Prostate gland (tissue), 2 donors: ENCODE results near the gene CREB3. TPM values are rescaled to one million over a fixed set of nuclear protein-coding genes. Genes with fewer than 3 reads are reported as not detected.
A peak's percentile ranks its signal among the peaks of the same experiment; 100 is the strongest.

Experiments
- DNase-seq: peaks from one replicate; pipeline ENCODE4 v3.0.0-alpha.2; 2019; ENCODE audit warnings: low spot score
- H3K27ac ChIP-seq, 2 donors: fragments of 200-600 bp; sonication (generic); 2 replicates each; pipeline ENCODE4 v1.5.1; 2017 to 2019
- H3K27me3 ChIP-seq: fragments of 200-600 bp; sonication (generic); replicated peaks from 2 replicates; pipeline ENCODE4 v1.5.1; 2019; ENCODE audit not compliant: insufficient read depth
- H3K36me3 ChIP-seq, 2 donors: fragments of 200-600 bp; sonication (generic); 1 replicate in 1 of 2; 2 replicates in 1 of 2; pipeline versions ENCODE4 v1.5.1 to v1.8.1; 2017 to 2019
- H3K4me1 ChIP-seq: fragments of 200-600 bp; sonication (generic); replicated peaks from 2 replicates; pipeline ENCODE4 v1.5.1; 2019
- H3K4me3 ChIP-seq, 2 donors: fragments of 200-600 bp; sonication (generic); 2 replicates each; pipeline ENCODE4 v1.5.1; 2017 to 2019
- H3K9me3 ChIP-seq: fragments of 200-600 bp; sonication (generic); 2 replicates; pipeline ENCODE4 v1.5.1; 2017
- CTCF ChIP-seq, 4 experiments: fragments of 200-600 bp in 2 of 4; fragments of 450-650 bp in 2 of 4; sonication (generic) in 2 of 4; IDR thresholded peaks; 1 replicate in 3 of 4; 2 replicates in 1 of 4; pipeline ENCODE4 v1.5.1; 2016 to 2019; ENCODE audit warnings: antibody characterized with exemption in 4 of 4, mild to moderate bottlenecking in 2 of 4, moderate library complexity in 2 of 4
- POLR2A ChIP-seq: fragments of 450-650 bp; IDR thresholded peaks from one replicate; pipeline ENCODE4 v1.6.1; 2016; ENCODE audit warnings: antibody characterized with exemption, mild to moderate bottlenecking
- POLR2AphosphoS5 ChIP-seq: sonication (generic); formaldehyde crosslinking; IDR thresholded peaks from one replicate; pipeline ENCODE4 v1.6.1; 2017; ENCODE audit warnings: antibody characterized with exemption
- WGBS: methylation state at CpG from one replicate; pipeline ENCODE4 v1.1.5; 2018; 5-methylcytosine and 5-hydroxymethylcytosine counted together
- intact Hi-C: fragments of 100-400 bp; cut with DNase I; formaldehyde crosslinking; loops from one replicate; pipeline ENCODE4 v1.14.2; 2022
- total RNA-seq, 2 donors: library from RNA; depleted of rRNA; stranded (reverse); fragments of >200 nt; gene quantifications; one replicate each; pipeline ENCODE4 v1.1.0, GENCODE V29; 2016

CREB3 gene
- total RNA-seq, 2 donors from 2014 or later = 60.9 to 120 TPM

DNA sequence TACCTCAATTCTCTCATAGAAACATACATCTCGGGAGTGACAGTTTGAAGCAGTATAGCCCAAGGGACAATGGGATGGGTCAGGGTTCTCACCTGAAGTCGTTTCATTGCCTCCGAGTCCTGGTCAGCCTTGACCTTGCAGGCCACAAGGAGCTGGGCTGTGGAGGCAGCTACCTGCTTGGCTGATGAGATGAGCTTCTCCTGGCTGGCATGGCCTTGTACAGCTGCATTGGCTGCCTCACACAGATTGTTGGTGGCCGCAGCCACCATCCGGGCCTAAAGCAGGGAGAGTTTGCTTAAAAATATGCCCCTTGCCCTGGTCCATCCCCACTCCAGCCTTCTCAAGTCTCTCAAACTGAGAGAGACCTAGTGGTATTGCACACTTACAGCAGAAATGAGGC is 34.2 kb upstream of the CREB3 start:
- Histone ChIP-seq H3K27me3 (no peaks in the 10 kb centered on the region), H3K36me3 (peaks cover 29 to 37% of the 10 kb centered on the region in 2 donors), H3K27ac (peak overlapping the region in 1 of 2 donors; percentile 42), H3K9me3 (no peaks in the 10 kb centered on the region), H3K4me3 (no peak overlapping the region), H3K4me1 (no peaks in the 10 kb centered on the region)
- DNase-seq = no peak
- intact Hi-C loops = loop anchor here (5.0 to 10.0 kb wide), 2 partner anchors 36 to 93 kb away; partner anchors contain the start of gene TESK1
- WGBS = 94% methylated on average over 5 of the region's 5 CpGs
- TF ChIP-seq POLR2A = no peak
- TF ChIP-seq CTCF (IDR thresholded peaks at IDR 0.05) = no peak
- no peak for TF ChIP-seq POLR2AphosphoS5

DNA sequence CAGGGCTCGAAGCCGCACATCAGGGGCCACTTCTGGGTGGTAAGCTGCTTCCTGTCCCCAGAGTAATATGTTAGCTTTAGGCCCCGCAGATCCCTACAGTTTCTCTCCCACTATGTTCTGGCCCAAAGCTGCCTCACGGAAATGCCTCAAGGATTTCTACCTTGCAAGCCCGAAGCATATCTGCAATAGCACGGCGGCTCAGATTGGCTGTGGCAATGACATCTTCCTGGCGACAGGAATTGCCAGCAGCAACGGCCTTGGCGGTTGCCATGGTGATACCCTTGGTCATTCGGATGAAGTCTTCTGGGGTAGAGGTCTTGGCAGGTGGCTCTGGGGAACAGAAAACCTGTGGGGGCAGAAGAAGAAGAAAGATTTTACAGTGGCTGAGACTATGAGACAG is 32.4 kb upstream of the CREB3 start:
- DNase-seq = no peak
- 84% methylated on average over 11 of the region's 11 CpGs for WGBS
- Histone ChIP-seq H3K4me3 (no peak overlapping the region), H3K9me3 (no peaks in the 10 kb centered on the region), H3K36me3 (peaks cover 47 to 55% of the 10 kb centered on the region in 2 donors), H3K27ac (no peak overlapping the region), H3K4me1 (no peaks in the 10 kb centered on the region), H3K27me3 (no peaks in the 10 kb centered on the region)
- TF ChIP-seq CTCF (IDR thresholded peaks at IDR 0.05) = no peak
- intact Hi-C loops = no loop called here

- no peak for DNase-seq
- Histone ChIP-seq H3K36me3 (peaks cover 55 to 64% of the 10 kb centered on the region in 2 donors), H3K27ac (no peak overlapping the region), H3K4me3 (no peak overlapping the region), H3K4me1 (no peaks in the 10 kb centered on the region), H3K9me3 (no peaks in the 10 kb centered on the region), H3K27me3 (no peaks in the 10 kb centered on the region)
- intact Hi-C loops = no loop called here
- no peak for TF ChIP-seq CTCF (IDR thresholded peaks at IDR 0.05)
- TF ChIP-seq POLR2A = no peak
- no peak for TF ChIP-seq POLR2AphosphoS5
Measured at GRCh38 chr9:35700942-35701341, 31.5 kb upstream of the CREB3 start.

DNA sequence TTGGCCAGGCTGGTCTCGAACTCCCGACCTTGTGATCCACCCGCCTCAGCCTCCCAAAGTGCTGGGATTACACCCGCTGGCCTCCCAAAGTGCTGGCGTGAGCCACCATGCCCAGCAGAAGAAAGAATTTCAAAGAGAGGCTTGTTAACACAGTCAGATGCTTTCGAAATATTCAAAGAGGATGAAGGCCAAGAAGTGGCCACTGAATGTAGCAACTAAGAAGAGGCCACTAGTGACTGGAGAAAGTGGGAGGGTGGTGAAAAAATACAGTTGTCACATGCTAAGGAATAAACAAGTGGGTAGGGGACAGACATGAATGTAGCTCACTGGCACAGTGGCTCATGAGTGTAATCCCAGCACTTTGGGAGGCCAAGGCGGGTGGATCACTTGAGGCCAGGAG is 29.8 kb upstream of the CREB3 start:
- 98% methylated on average over 7 of the region's 7 CpGs for WGBS
- H3K27ac ChIP-seq = no peak overlapping the region
- no peaks in the 10 kb centered on the region for H3K9me3 ChIP-seq
- TF ChIP-seq CTCF (IDR thresholded peaks at IDR 0.05) (no peak), POLR2A (no peak), POLR2AphosphoS5 (no peak)
- H3K4me3 ChIP-seq = no peak overlapping the region
- H3K36me3 ChIP-seq = peaks cover 72 to 80% of the 10 kb centered on the region in 2 donors
- no peaks in the 10 kb centered on the region for H3K27me3 ChIP-seq
- intact Hi-C loops = no loop called here
- DNase-seq = no peak
- H3K4me1 ChIP-seq = no peaks in the 10 kb centered on the region

DNA sequence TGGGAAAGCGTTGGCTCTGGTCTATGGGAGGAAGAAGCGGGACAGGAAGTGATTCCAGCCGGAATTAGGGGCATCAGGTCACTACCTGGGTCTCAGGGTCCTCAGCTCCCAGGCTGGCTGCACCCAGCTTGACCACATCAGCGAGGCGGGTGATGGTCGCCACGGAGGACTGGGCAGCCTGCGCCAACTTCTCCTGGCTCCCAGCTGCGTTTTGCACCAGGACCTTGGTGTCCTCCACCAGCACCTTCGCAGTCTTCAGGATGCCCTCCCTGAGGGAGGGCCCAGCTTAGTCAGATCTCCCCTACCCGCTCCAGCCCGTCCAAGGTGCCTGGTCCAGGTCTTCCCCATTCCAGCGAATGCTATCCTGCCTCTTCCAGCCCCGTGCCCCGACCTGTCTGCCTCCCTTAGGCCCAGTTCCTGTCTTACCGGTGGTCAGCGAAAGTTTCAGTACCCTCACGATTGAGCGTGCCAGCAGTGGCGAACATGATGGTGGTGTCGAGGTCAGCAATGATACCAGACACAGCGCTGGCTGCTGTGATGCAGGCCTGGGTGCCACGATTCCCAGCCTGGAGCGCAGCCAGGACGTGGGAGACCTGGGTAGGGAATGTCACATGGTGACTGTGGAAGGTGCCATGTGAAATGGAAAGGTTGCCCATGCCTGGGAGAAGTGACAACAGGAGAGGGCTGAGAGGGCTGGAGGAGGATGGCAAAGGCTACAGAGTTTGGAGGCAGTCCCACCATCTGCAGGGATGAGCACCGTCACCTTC is 28.4 kb upstream of the CREB3 start:
- DNase-seq = no peak
- H3K36me3 ChIP-seq = peaks cover 67 to 75% of the 10 kb centered on the region in 2 donors
- TF ChIP-seq POLR2AphosphoS5 (no peak), POLR2A (no peak), CTCF (IDR thresholded peaks at IDR 0.05) (no peak)
- H3K4me1 ChIP-seq = no peaks in the 10 kb centered on the region
- WGBS = 93% methylated on average over 26 of the region's 26 CpGs
- no peaks in the 10 kb centered on the region for H3K9me3 ChIP-seq
- no peaks in the 10 kb centered on the region for H3K27me3 ChIP-seq
- intact Hi-C loops = no loop called here
- no peak overlapping the region for H3K27ac ChIP-seq
- H3K4me3 ChIP-seq = no peak overlapping the region
